PFSK-1 (cell line): ENCODE data around the gene DIAPH3.

Source experiments
- FOXP2 ChIP-seq: optimal IDR thresholded peaks from 2 replicates; pipeline ENCODE3; 2011; ENCODE audit warnings: borderline replicate concordance, control low read depth, inconsistent platforms; ENCODE audit not compliant: insufficient read depth; ENCODE audit errors: extremely low read length, extremely low read depth
- POLR2AphosphoS5 ChIP-seq: IDR thresholded peaks from 2 replicates; pipeline ENCODE4 v1.6.1; 2012; ENCODE audit warnings: low read depth, mild to moderate bottlenecking, control low read depth, low read length, moderate library complexity
- REST ChIP-seq, 2 experiments: IDR thresholded peaks; 2 replicates each; pipeline versions ENCODE4 v1.6.1 to v1.8.0; 2011 to 2012; ENCODE audit warnings: low read depth in 2 of 2, low read length in 2 of 2, control low read depth in 1 of 2, inconsistent platforms in 1 of 2, mild to moderate bottlenecking in 1 of 2, moderate library complexity in 1 of 2; ENCODE audit not compliant: insufficient read depth in 1 of 2
- SIN3A ChIP-seq: IDR thresholded peaks from 2 replicates; pipeline ENCODE4 v1.6.1; 2012; ENCODE audit warnings: mild to moderate bottlenecking, low read length, moderate library complexity, borderline replicate concordance; ENCODE audit not compliant: insufficient read depth
- TAF1 ChIP-seq: IDR thresholded peaks from 2 replicates; pipeline ENCODE4 v1.6.1; 2012; ENCODE audit warnings: low read length, control low read depth, borderline replicate concordance; ENCODE audit not compliant: insufficient read depth

GRCh38 chr13:59641261-59641660 lies 522.5 kb downstream of the DIAPH3 start:
- TF ChIP-seq TAF1 (no peak), POLR2AphosphoS5 (no peak), REST (IDR thresholded peaks at IDR 0.05; ENCODE audit: insufficient read depth in 1 of 2, low read depth in 2 of 2, low read length in 2 of 2) (no peak), SIN3A (no peak), FOXP2 (no peak)
